Measurements from ENCODE around the gene SLC38A9.

- TF ChIP-seq EP300 (IDR thresholded peaks at IDR 0.05), result no peak
- TF ChIP-seq, protein P1, sequence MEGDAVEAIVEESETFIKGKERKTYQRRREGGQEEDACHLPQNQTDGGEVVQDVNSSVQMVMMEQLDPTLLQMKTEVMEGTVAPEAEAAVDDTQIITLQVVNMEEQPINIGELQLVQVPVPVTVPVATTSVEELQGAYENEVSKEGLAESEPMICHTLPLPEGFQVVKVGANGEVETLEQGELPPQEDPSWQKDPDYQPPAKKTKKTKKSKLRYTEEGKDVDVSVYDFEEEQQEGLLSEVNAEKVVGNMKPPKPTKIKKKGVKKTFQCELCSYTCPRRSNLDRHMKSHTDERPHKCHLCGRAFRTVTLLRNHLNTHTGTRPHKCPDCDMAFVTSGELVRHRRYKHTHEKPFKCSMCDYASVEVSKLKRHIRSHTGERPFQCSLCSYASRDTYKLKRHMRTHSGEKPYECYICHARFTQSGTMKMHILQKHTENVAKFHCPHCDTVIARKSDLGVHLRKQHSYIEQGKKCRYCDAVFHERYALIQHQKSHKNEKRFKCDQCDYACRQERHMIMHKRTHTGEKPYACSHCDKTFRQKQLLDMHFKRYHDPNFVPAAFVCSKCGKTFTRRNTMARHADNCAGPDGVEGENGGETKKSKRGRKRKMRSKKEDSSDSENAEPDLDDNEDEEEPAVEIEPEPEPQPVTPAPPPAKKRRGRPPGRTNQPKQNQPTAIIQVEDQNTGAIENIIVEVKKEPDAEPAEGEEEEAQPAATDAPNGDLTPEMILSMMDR (IDR thresholded peaks at IDR 0.05), result no peak
- no peak for TF ChIP-seq POLR2A (IDR thresholded peaks at IDR 0.05)
- TF ChIP-seq POLR2AphosphoS5 (IDR thresholded peaks at IDR 0.05), result no peak
These were observed 13.0 kb downstream of the SLC38A9 start for GRCh38 chr5:55699041-55699688.
